HFFc6 (cell line): ENCODE measurements around the gene FA2H. TPM values are rescaled to one million over a fixed set of nuclear protein-coding genes. Genes with fewer than 3 reads are reported as not detected.

Source experiments
- DNase-seq: peaks from one replicate; pipeline ENCODE4 v3.0.0-alpha.2; 2018
- H3K27ac Mint-ChIP-seq: 2 replicates; pipeline ENCODE4 v1.8.0; 2020; ENCODE audit warnings: mild to moderate bottlenecking, mixed read lengths
- H3K27me3 Mint-ChIP-seq: 2 replicates; pipeline ENCODE4 v1.8.0; 2021; ENCODE audit warnings: mild to moderate bottlenecking, moderate library complexity, mixed read lengths; ENCODE audit not compliant: insufficient read depth
- H3K36me3 Mint-ChIP-seq: 2 replicates; pipeline ENCODE4 v1.8.0; 2021; ENCODE audit warnings: low read depth, mixed read lengths
- H3K4me1 Mint-ChIP-seq: 2 replicates; pipeline ENCODE4 v1.8.0; 2020; ENCODE audit warnings: low read depth, mixed read lengths
- H3K4me3 Mint-ChIP-seq: 2 replicates; pipeline ENCODE4 v1.8.0; 2020; ENCODE audit warnings: mild to moderate bottlenecking, moderate library complexity, mixed read lengths
- H3K9me3 Mint-ChIP-seq: 2 replicates; pipeline ENCODE4 v1.8.0; 2020; ENCODE audit warnings: mild to moderate bottlenecking, mixed read lengths
- total RNA-seq, 6 experiments: library from RNA; stranded (reverse); fragmentation: NEBNext Ultra II Directional; extraction: Animal tissue kit (Norgen Biotek cat#: 25700); gene quantifications; 2 replicates in 1 of 6; 3 replicates in 5 of 6; pipeline ENCODE4 v1.2.3, GENCODE V29; 2021
- TF ChIP-seq, protein P1 (sequence below): fragments of 200-600 bp; sonication (generic); IDR thresholded peaks from 2 replicates; pipeline ENCODE4 v1.5.0; 2021; ENCODE audit warnings: antibody characterized with exemption, mild to moderate bottlenecking

Gene FA2H
- total RNA-seq, 6 experiments from 2014 or later: not detected

- DNase-seq: no peak
- Mint-ChIP-seq H3K36me3 (no peaks in the 10 kb centered on the region), H3K27ac (no peak overlapping the region), H3K4me1 (no peaks in the 10 kb centered on the region), H3K4me3 (no peak overlapping the region), H3K27me3 (peaks cover 36% of the 10 kb centered on the region), H3K9me3 (no peaks in the 10 kb centered on the region)
- TF ChIP-seq, protein P1, sequence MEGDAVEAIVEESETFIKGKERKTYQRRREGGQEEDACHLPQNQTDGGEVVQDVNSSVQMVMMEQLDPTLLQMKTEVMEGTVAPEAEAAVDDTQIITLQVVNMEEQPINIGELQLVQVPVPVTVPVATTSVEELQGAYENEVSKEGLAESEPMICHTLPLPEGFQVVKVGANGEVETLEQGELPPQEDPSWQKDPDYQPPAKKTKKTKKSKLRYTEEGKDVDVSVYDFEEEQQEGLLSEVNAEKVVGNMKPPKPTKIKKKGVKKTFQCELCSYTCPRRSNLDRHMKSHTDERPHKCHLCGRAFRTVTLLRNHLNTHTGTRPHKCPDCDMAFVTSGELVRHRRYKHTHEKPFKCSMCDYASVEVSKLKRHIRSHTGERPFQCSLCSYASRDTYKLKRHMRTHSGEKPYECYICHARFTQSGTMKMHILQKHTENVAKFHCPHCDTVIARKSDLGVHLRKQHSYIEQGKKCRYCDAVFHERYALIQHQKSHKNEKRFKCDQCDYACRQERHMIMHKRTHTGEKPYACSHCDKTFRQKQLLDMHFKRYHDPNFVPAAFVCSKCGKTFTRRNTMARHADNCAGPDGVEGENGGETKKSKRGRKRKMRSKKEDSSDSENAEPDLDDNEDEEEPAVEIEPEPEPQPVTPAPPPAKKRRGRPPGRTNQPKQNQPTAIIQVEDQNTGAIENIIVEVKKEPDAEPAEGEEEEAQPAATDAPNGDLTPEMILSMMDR: no peak
Observed at GRCh38 chr16:74776926-74777325, 2.3 kb upstream of the FA2H start.

DNA sequence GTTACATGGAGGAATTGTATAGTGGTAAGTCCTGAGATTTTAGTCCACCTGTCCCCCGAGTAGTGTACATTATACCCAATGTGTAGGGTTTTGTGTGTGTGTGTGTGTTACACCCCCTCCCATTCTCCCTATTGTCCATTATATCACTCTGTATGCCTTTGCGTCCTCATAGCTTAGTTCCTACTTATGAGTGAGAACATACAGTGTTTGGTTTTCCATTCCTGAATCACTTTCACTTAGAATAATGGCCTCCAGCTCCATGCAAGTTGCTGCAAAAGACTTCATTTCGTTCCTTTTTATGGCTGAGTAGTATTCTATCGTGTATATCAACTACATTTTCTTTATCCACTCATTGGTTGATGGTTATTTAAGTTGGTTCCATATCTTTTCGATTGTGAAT, 635 bp upstream of the FA2H start:
- H3K36me3 Mint-ChIP-seq: no peaks in the 10 kb centered on the region
- H3K4me1 Mint-ChIP-seq: no peaks in the 10 kb centered on the region
- TF ChIP-seq, protein P1: no peak
- DNase-seq: no peak
- H3K27ac Mint-ChIP-seq: no peak overlapping the region
- peaks cover 50% of the 10 kb centered on the region for H3K27me3 Mint-ChIP-seq
- no peaks in the 10 kb centered on the region for H3K9me3 Mint-ChIP-seq
- no peak overlapping the region for H3K4me3 Mint-ChIP-seq

- H3K9me3 Mint-ChIP-seq: no peaks in the 10 kb centered on the region
- TF ChIP-seq, protein P1: no peak
- no peak for DNase-seq
- no peaks in the 10 kb centered on the region for H3K4me1 Mint-ChIP-seq
- no peak overlapping the region for H3K27ac Mint-ChIP-seq
- peaks cover 62% of the 10 kb centered on the region for H3K27me3 Mint-ChIP-seq
- peak overlapping the region; percentile 6 for H3K4me3 Mint-ChIP-seq
- no peaks in the 10 kb centered on the region for H3K36me3 Mint-ChIP-seq
Observed at GRCh38 chr16:74773446-74774222, 986 bp downstream of the FA2H start.

DNA sequence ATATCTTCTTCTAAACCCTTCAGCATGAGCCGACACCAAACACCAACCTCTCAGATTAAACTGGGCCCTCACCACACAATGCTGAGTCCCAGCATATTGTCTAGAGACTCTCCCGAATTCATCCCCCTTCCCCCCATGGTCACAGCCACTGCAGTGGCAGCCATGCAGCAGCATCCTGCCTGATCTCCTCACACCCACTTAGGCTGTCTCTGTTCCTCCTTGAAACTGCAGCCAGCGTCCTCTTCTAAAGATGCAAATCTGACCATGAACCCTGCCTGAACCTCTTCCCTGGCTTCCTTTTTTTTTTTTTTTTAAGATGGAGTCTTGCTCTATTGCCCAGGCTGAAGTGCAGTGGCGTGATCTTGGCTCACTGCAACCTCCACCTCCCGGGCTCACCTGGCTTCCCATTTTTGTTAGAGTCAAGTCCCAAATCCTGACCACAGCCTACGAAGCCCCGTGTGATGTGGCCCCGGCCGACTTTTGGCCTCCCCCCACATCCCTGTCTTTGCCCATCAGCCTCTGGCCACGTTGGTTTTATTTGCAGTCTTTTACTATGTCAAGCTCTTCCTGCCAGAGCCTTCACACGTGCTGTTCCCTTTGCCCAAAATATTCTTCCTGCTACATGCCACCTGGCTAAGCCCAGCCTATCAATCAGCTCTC, 2.8 kb downstream of the FA2H start:
- DNase-seq: no peak
- Mint-ChIP-seq H3K27me3 (peaks cover 77% of the 10 kb centered on the region), H3K27ac (no peak overlapping the region), H3K4me3 (no peak overlapping the region), H3K36me3 (no peaks in the 10 kb centered on the region), H3K4me1 (no peaks in the 10 kb centered on the region), H3K9me3 (no peaks in the 10 kb centered on the region)
- TF ChIP-seq, protein P1: no peak

DNA sequence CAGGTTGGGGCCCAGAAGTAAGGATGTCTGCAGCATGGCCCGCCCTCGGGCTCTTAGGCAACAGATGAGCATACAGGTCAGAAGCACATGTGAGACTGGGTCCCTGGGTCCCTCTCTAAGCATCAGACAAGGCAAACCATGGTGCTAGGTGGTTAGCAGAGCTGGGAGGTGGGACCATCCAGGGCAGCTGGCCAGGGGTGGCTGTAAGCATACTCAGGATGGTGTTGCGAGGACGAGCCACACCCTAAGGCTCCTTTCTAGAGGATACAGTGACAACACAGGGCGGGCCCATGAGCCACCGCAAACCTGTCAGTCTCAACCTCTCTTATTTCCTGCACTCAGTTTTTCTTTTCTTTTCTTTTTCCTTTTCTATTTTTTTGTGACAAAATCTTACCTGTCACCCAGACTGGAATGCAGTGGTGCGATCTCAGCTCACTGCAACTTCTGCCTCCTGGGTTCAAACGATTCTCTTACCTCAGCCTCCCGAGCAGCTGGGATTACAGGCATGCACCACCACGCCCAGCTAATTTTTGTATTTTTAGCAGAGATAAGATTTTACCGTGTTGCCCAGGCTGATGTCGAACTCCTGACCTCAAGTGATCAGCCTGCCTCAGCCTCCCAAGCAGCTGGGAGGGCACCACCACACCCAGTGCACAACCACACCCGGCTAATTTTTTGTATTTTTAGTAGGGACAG, 3.6 kb downstream of the FA2H start:
- no peak overlapping the region for H3K27ac Mint-ChIP-seq
- TF ChIP-seq, protein P1: no peak
- no peaks in the 10 kb centered on the region for H3K4me1 Mint-ChIP-seq
- no peaks in the 10 kb centered on the region for H3K9me3 Mint-ChIP-seq
- H3K4me3 Mint-ChIP-seq: no peak overlapping the region
- peaks cover 80% of the 10 kb centered on the region for H3K27me3 Mint-ChIP-seq
- DNase-seq: no peak
- H3K36me3 Mint-ChIP-seq: no peaks in the 10 kb centered on the region
